Activated T-cell treated with anti-CD3 and anti-CD28 coated beads, Interleukin-2, amount 50 U/mL, for 24 hours (primary cell): ENCODE measurements around the gene FNBP1.

Experiments used
- DNase-seq: peaks from one replicate; pipeline ENCODE4 v3.0.0-alpha.2; 2020
- H3K27ac Mint-ChIP-seq: 2 replicates; pipeline ENCODE4 v1.8.0; 2020; ENCODE audit warnings: mild to moderate bottlenecking, mixed read lengths
- H3K27me3 Mint-ChIP-seq: 2 replicates; pipeline ENCODE4 v1.8.0; 2020; ENCODE audit warnings: mixed read lengths
- H3K36me3 Mint-ChIP-seq: 2 replicates; pipeline ENCODE4 v1.8.0; 2020; ENCODE audit warnings: low read depth, mixed read lengths
- H3K4me1 Mint-ChIP-seq: 2 replicates; pipeline ENCODE4 v1.8.0; 2020; ENCODE audit warnings: low read depth, mixed read lengths
- H3K4me3 Mint-ChIP-seq: 2 replicates; pipeline ENCODE4 v1.8.0; 2020; ENCODE audit warnings: mild to moderate bottlenecking, moderate library complexity, mixed read lengths
- H3K9me3 Mint-ChIP-seq: 2 replicates; pipeline ENCODE4 v1.8.0; 2020; ENCODE audit warnings: mixed read lengths

FNBP1 gene

DNA sequence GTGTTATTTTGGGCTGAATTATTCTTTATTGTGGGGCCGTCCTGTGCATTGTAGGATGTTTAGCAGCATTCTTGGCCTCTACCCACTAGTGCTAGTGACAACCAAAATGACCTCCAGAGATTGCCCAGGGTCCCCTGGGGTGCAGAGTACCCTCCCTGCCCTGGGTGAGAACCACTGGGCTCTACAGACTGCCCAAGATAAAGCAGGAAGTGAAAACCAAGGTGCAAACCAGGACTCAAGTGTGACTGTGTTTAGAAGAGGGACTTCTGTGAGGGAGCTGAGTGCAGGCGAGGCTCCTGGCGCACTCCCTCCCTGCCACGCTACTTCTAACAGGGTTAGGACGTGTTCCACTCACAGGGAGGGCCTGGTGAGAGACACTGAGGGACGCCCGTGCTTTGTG, 166.2 kb downstream of the FNBP1 start:
- Mint-ChIP-seq H3K36me3 (peaks cover 85% of the 10 kb centered on the region), H3K4me3 (no peak overlapping the region), H3K4me1 (peaks cover 24% of the 10 kb centered on the region), H3K27me3 (no peaks in the 10 kb centered on the region), H3K9me3 (no peaks in the 10 kb centered on the region), H3K27ac (peak overlapping the region; percentile 85)
- DNase-seq = no peak

DNA sequence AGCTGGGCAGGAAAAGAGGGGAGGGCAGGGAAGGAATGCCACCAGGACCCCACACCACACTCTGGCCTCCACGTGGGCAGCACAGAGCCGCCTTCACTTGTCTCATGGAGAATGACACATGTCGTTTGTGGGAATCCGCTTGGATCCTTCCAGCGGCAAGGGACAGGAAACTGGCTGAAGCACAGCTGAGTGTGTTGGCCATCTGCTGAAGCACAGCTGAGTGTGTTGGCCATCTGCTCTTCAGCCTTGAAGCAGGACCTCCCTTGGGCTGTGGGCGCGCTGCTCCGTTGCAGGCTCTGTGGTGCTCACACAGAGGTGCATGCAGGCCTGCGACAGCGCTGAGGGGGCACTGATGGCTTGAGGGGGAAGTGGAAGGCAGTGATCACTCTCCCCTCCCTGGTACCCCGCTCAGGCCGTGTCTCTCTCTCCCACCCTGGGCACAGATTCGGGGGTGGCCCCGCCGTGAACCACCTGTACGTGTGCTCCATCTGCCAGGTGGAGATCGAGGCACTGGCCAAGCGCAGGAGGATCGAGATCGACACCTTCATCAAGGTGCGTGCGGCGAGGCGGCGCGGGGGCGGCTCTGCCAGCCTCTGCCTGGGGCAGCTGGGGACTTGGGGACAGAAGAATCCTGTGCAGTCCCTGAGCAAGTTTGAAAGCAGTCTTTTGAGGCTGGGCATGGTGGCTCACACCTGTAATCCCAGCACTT, 167.1 kb downstream of the FNBP1 start:
- no peak for DNase-seq
- H3K4me3 Mint-ChIP-seq = no peak overlapping the region

GRCh38 chr9:129875181-129875611, 167.8 kb downstream of the FNBP1 start:
- no peak for DNase-seq
- Mint-ChIP-seq H3K4me1 (peaks cover 37% of the 10 kb centered on the region), H3K36me3 (peaks cover 81% of the 10 kb centered on the region), H3K4me3 (no peak overlapping the region), H3K27me3 (no peaks in the 10 kb centered on the region), H3K9me3 (no peaks in the 10 kb centered on the region), H3K27ac (peak overlapping the region; percentile 78)

More for the DNA sequence above, 167.1 kb downstream of the FNBP1 start:
- Mint-ChIP-seq H3K27ac (peak overlapping the region; percentile 37), H3K4me1 (peaks cover 30% of the 10 kb centered on the region), H3K9me3 (no peaks in the 10 kb centered on the region), H3K36me3 (peaks cover 82% of the 10 kb centered on the region), H3K27me3 (no peaks in the 10 kb centered on the region)

DNA sequence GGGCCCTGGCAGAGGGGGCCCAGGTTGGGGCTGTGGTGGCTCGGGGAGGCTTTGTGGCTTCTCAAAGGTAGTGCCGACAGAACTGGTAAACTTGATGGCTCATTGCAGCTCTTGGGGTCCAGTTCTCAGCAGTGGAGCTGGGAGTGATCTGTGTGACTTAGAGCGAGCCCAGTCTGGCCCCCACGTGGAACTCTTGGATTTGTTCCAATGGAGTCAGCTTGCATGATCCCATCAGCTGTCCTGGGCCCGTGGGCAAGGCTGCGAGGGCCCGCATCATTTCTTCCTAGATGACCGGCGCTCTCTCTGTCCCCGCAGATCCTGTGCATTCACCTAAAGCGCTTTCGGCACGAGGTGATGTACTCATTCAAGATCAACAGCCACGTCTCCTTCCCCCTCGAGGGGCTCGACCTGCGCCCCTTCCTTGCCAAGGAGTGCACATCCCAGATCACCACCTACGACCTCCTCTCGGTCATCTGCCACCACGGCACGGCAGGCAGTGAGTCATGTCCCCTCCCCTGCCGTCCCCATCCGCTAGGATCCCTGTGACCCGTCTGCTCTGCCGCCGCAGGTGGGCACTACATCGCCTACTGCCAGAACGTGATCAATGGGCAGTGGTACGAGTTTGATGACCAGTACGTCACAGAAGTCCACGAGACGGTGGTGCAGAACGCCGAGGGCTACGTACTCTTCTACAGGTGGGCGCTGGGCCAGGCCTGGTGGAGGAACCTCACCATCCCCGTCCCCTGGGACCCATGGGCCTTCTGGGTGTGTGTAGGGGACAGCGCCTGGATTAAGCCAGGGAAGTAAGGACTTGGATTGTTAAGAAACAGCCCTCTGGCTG, 168.5 kb downstream of the FNBP1 start:
- Mint-ChIP-seq H3K36me3 (peaks cover 79% of the 10 kb centered on the region), H3K27me3 (no peaks in the 10 kb centered on the region), H3K27ac (peak overlapping the region; percentile 78), H3K4me3 (no peak overlapping the region), H3K9me3 (no peaks in the 10 kb centered on the region), H3K4me1 (peaks cover 44% of the 10 kb centered on the region)
- no peak for DNase-seq

GRCh38 chr9:129873563-129874190, 169.3 kb downstream of the FNBP1 start:
- no peak for DNase-seq
- Mint-ChIP-seq H3K9me3 (no peaks in the 10 kb centered on the region), H3K27ac (peak overlapping the region; percentile 78), H3K36me3 (peaks cover 80% of the 10 kb centered on the region), H3K4me3 (no peak overlapping the region), H3K4me1 (peaks cover 52% of the 10 kb centered on the region), H3K27me3 (no peaks in the 10 kb centered on the region)

DNA sequence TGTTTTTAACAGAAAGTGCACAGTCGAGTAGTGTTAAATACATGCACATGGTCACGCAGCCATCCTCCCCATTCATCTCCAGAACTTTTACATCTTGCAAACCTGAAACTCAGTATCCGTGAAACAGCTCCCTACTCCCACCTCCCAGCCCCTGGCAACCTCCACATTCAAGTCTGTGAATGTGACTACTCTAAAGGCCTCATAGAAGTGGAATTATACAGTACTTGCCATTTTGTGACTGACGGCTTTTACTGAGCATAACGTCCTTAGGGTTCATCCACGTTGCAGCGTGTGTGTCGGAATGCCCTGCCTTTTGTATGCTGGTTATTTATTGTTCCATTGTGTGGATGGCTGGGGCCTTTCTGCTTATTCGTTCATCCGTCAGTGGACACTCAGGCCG, 171.9 kb downstream of the FNBP1 start:
- no peaks in the 10 kb centered on the region for H3K9me3 Mint-ChIP-seq
- H3K27ac Mint-ChIP-seq = peak overlapping the region; percentile 65
- H3K4me1 Mint-ChIP-seq = peaks cover 64% of the 10 kb centered on the region
- H3K27me3 Mint-ChIP-seq = no peaks in the 10 kb centered on the region
- H3K4me3 Mint-ChIP-seq = no peak overlapping the region
- DNase-seq = no peak
- peaks cover 81% of the 10 kb centered on the region for H3K36me3 Mint-ChIP-seq

GRCh38 chr9:129869585-129870501, 173.1 kb downstream of the FNBP1 start:
- Mint-ChIP-seq H3K27ac (peak overlapping the region; percentile 89), H3K4me1 (peaks cover 75% of the 10 kb centered on the region), H3K9me3 (no peaks in the 10 kb centered on the region), H3K27me3 (no peaks in the 10 kb centered on the region), H3K4me3 (peak overlapping the region; percentile 66), H3K36me3 (peaks cover 79% of the 10 kb centered on the region)
- DNase-seq = no peak

GRCh38 chr9:129868872-129869486, 174.0 kb downstream of the FNBP1 start:
- peak overlapping the region; percentile 66 for H3K4me3 Mint-ChIP-seq
- DNase-seq = peak; percentile 88
- H3K27me3 Mint-ChIP-seq = no peaks in the 10 kb centered on the region
- peaks cover 76% of the 10 kb centered on the region for H3K4me1 Mint-ChIP-seq
- H3K36me3 Mint-ChIP-seq = peaks cover 79% of the 10 kb centered on the region
- peak overlapping the region; percentile 89 for H3K27ac Mint-ChIP-seq
- no peaks in the 10 kb centered on the region for H3K9me3 Mint-ChIP-seq

DNA sequence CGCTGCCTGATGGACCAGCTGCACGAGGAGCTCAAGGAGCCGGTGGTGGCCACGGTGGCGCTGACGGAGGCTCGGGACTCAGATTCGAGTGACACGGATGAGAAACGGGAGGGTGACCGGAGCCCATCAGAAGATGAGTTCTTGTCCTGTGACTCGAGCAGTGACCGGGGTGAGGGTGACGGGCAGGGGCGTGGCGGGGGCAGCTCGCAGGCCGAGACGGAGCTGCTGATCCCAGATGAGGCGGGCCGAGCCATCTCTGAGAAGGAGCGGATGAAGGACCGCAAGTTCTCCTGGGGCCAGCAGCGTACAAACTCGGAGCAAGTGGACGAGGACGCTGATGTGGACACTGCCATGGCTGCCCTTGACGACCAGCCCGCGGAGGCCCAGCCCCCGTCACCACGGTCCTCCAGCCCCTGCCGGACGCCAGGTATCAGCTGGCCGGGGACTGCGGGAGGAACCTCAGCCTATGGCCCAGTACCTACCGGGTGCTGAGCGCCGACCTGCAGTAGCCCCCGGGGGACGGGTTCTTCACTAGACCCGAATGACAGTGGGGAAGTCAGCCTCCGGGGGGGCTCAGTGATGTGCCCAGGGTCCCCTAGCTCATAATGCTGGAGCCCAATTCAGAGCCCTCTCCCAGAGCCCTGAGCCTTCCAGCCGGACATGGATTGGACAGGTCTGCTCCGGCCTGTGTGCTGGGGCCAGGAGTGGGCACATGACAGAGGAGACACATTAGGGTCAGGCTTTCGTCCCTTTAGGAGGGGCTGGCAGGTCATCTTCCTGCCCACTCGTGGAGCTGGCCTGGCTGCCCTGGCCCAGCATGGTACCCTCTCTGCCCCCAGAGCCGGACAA, 174.7 kb downstream of the FNBP1 start:
- DNase-seq = no peak
- Mint-ChIP-seq H3K27me3 (no peaks in the 10 kb centered on the region), H3K27ac (peak overlapping the region; percentile 89), H3K4me1 (peaks cover 80% of the 10 kb centered on the region), H3K9me3 (no peaks in the 10 kb centered on the region), H3K36me3 (peaks cover 79% of the 10 kb centered on the region), H3K4me3 (peak overlapping the region; percentile 66)

GRCh38 chr9:129867136-129868022, 175.6 kb downstream of the FNBP1 start:
- H3K27me3 Mint-ChIP-seq = no peaks in the 10 kb centered on the region
- peak; percentile 75 for DNase-seq
- H3K36me3 Mint-ChIP-seq = peaks cover 80% of the 10 kb centered on the region
- peaks cover 86% of the 10 kb centered on the region for H3K4me1 Mint-ChIP-seq
- H3K4me3 Mint-ChIP-seq = peak overlapping the region; percentile 15
- H3K27ac Mint-ChIP-seq = peak overlapping the region; percentile 89
- no peaks in the 10 kb centered on the region for H3K9me3 Mint-ChIP-seq

- Mint-ChIP-seq H3K27me3 (no peaks in the 10 kb centered on the region), H3K4me3 (peak overlapping the region; percentile 3), H3K27ac (peak overlapping the region; percentile 89), H3K36me3 (peaks cover 83% of the 10 kb centered on the region), H3K9me3 (no peaks in the 10 kb centered on the region), H3K4me1 (peaks cover 88% of the 10 kb centered on the region)
- DNase-seq = peak; percentile 67
Observed at GRCh38 chr9:129866394-129867135, 176.4 kb downstream of the FNBP1 start.
